CD14-positive monocyte (primary cell): ENCODE data around the gene GNLY. TPM values are rescaled to one million over a fixed set of nuclear protein-coding genes. Genes with fewer than 3 reads are reported as not detected.
A peak's percentile ranks its signal among the peaks of the same experiment; 100 is the strongest.

Experiments
- DNase-seq, 3 donors: peaks; one replicate each; pipeline ENCODE4 v3.0.0-alpha.2; 2011 to 2022
- H2AFZ ChIP-seq: 2 replicates; pipeline ENCODE4 v1.6.0; 2012; ENCODE audit warnings: mild to moderate bottlenecking, low read depth, low read length, inconsistent platforms; ENCODE audit not compliant: insufficient read depth, poor library complexity, severe bottlenecking
- H3K27ac ChIP-seq, 2 donors: 1 replicate in 1 of 2; 2 replicates in 1 of 2; pipeline ENCODE4 v1.5.1; 2012 to 2013; ENCODE audit warnings: low read length in 2 of 2, control low read depth in 1 of 2, inconsistent platforms in 1 of 2, low read depth in 1 of 2, mild to moderate bottlenecking in 1 of 2
- H3K27me3 ChIP-seq, 2 donors: one replicate each; pipeline versions ENCODE4 v1.6.0 to v1.6.1; 2011 to 2013; ENCODE audit warnings: low read length in 2 of 2; ENCODE audit not compliant: control insufficient read depth in 2 of 2, insufficient read depth in 2 of 2
- H3K36me3 ChIP-seq, 2 donors: replicated peaks in 1 of 2; 1 replicate in 1 of 2; 2 replicates in 1 of 2; pipeline versions ENCODE4 v1.5.1 to v1.6.1; 2012 to 2013; ENCODE audit warnings: low read length in 2 of 2, control low read depth in 1 of 2, inconsistent platforms in 1 of 2, mild to moderate bottlenecking in 1 of 2; ENCODE audit not compliant: insufficient read depth in 2 of 2, control insufficient read depth in 1 of 2
- H3K4me1 ChIP-seq, 2 donors: 1 replicate in 1 of 2; 2 replicates in 1 of 2; pipeline versions ENCODE4 v1.5.1 to v1.6.1; 2012 to 2013; ENCODE audit warnings: low read length in 2 of 2, control low read depth in 1 of 2, inconsistent platforms in 1 of 2, mild to moderate bottlenecking in 1 of 2, moderate library complexity in 1 of 2; ENCODE audit not compliant: insufficient read depth in 2 of 2, control insufficient read depth in 1 of 2
- H3K4me2 ChIP-seq: replicated peaks from 2 replicates; pipeline ENCODE3; 2012; ENCODE audit warnings: low read length, moderate library complexity, mild to moderate bottlenecking; ENCODE audit not compliant: poor library complexity, severe bottlenecking; ENCODE audit errors: extremely low read depth
- H3K4me3 ChIP-seq, 3 experiments: fragments of 200-600 bp in 1 of 3; sonication (generic) in 1 of 3; replicated peaks in 1 of 3; 1 replicate in 2 of 3; 2 replicates in 1 of 3; pipeline ENCODE4 v1.5.1; 2011 to 2013; ENCODE audit warnings: low read length in 3 of 3, mild to moderate bottlenecking in 3 of 3, control low read depth in 2 of 3, low read depth in 2 of 3, inconsistent platforms in 1 of 3, moderate library complexity in 1 of 3
- H3K79me2 ChIP-seq: 2 replicates; pipeline ENCODE4 v1.6.0; 2012; ENCODE audit warnings: mild to moderate bottlenecking, control low read depth, inconsistent platforms, low read length, moderate library complexity; ENCODE audit not compliant: insufficient read depth
- H3K9ac ChIP-seq: 2 replicates; pipeline ENCODE4 v1.6.0; 2017; ENCODE audit warnings: low read length, mild to moderate bottlenecking; ENCODE audit not compliant: insufficient read depth, poor library complexity, severe bottlenecking
- H3K9me3 ChIP-seq, 2 donors: replicated peaks in 1 of 2; 1 replicate in 1 of 2; 2 replicates in 1 of 2; pipeline versions ENCODE4 v1.5.1 to v1.6.1; 2012 to 2013; ENCODE audit warnings: low read length in 2 of 2, control low read depth in 1 of 2; ENCODE audit not compliant: control insufficient read depth in 1 of 2, insufficient read depth in 1 of 2
- H4K20me1 ChIP-seq: 2 replicates; pipeline ENCODE4 v1.6.0; 2012; ENCODE audit warnings: mild to moderate bottlenecking, low read length, control low read depth, moderate library complexity; ENCODE audit not compliant: insufficient read depth
- H3K27ac Mint-ChIP-seq, 7 donors: one replicate each; pipeline ENCODE4 v1.8.0; 2020; ENCODE audit warnings: mild to moderate bottlenecking in 7 of 7, mixed read lengths in 7 of 7, moderate library complexity in 6 of 7, inconsistent platforms in 2 of 7
- H3K27me3 Mint-ChIP-seq, 3 donors: one replicate each; pipeline ENCODE4 v1.8.0; 2021 to 2022; ENCODE audit warnings: low read depth in 3 of 3, mild to moderate bottlenecking in 3 of 3, mixed read lengths in 3 of 3, moderate library complexity in 3 of 3, inconsistent platforms in 1 of 3
- H3K36me3 Mint-ChIP-seq, 2 donors: one replicate each; pipeline ENCODE4 v1.8.0; 2020; ENCODE audit warnings: mixed read lengths in 2 of 2, inconsistent platforms in 1 of 2, mild to moderate bottlenecking in 1 of 2
- H3K4me1 Mint-ChIP-seq: one replicate; pipeline ENCODE4 v1.8.0; 2020; ENCODE audit warnings: mild to moderate bottlenecking, mixed read lengths
- H3K4me3 Mint-ChIP-seq, 2 donors: one replicate each; pipeline ENCODE4 v1.8.0; 2020; ENCODE audit warnings: mild to moderate bottlenecking in 2 of 2, mixed read lengths in 2 of 2, moderate library complexity in 1 of 2
- H3K9me3 Mint-ChIP-seq, 7 donors: one replicate each; pipeline ENCODE4 v1.8.0; 2020 to 2022; ENCODE audit warnings: mixed read lengths in 7 of 7, mild to moderate bottlenecking in 6 of 7, moderate library complexity in 6 of 7, inconsistent platforms in 2 of 7
- CTCF ChIP-seq: fragments of 200-600 bp; IDR thresholded peaks from one replicate; pipeline ENCODE4 v1.8.0; 2022; ENCODE audit warnings: antibody characterized with exemption, mild to moderate bottlenecking
- WGBS: methylation state at CpG from one replicate; pipeline ENCODE4 v1.1.5; 2013; ENCODE audit warnings: missing lambda C conversion rate; ENCODE audit not compliant: insufficient coverage; 5-methylcytosine and 5-hydroxymethylcytosine counted together
- intact Hi-C, 2 donors: fragments of 100-400 bp; cut with micrococcal nuclease; formaldehyde crosslinking; loops; one replicate each; pipeline versions ENCODE4 v1.15.0 to v1.15.1; 2023
- polyA plus RNA-seq, 3 donors: library from polyadenylated mRNA; depleted of rRNA in 1 of 3; unstranded in 2 of 3; stranded (reverse) in 1 of 3; fragments of 300-500 nt in 2 of 3; fragments of >200 nt in 1 of 3; fragmentation: Illumina TruSeq in 2 of 3; gene quantifications; 1 replicate in 2 of 3; 2 replicates in 1 of 3; pipeline ENCODE4 v1.2.3, GENCODE V29; 2012 to 2021

GNLY gene
- polyA plus RNA-seq, 3 donors = 4.6 to 13.2 (median 11.1) TPM

GRCh38 chr2:85697716-85698115, 3.6 kb downstream of the GNLY start:
- Histone ChIP-seq H3K9ac (peak overlapping the region; percentile 62), H3K79me2 (peaks cover 12% of the 10 kb centered on the region), H3K27me3 (no peaks in the 10 kb centered on the region), H3K36me3 (no peaks in the 10 kb centered on the region), H3K4me2 (peak overlapping the region; percentile 75), H3K9me3 (no peaks in the 10 kb centered on the region), H4K20me1 (no peaks in the 10 kb centered on the region), H2AFZ (peak overlapping the region; percentile 63), H3K27ac (peak overlapping the region; percentile 91 to 93), H3K4me1 (peaks cover 95 to 100% of the 10 kb centered on the region in 2 donors), H3K4me3 (peak overlapping the region in 1 of 3 experiments; percentile 67)
- TF ChIP-seq CTCF = no peak
- intact Hi-C loops = no loop called here
- Mint-ChIP-seq H3K27ac (peak overlapping the region in 6 of 7 donors; percentile 84 to 98 (median 95)), H3K9me3 (peaks cover 0 to 4% (median 0%) of the 10 kb centered on the region in 7 donors), H3K4me3 (peak overlapping the region; percentile 39 to 48), H3K36me3 (peaks cover 5 to 7% of the 10 kb centered on the region in 2 donors), H3K27me3 (peaks cover 0 to 7% (median 2%) of the 10 kb centered on the region in 3 donors), H3K4me1 (peaks cover 80% of the 10 kb centered on the region)
- no peak for DNase-seq
- WGBS = 63% methylated on average over 1 of the region's 2 CpGs

DNA sequence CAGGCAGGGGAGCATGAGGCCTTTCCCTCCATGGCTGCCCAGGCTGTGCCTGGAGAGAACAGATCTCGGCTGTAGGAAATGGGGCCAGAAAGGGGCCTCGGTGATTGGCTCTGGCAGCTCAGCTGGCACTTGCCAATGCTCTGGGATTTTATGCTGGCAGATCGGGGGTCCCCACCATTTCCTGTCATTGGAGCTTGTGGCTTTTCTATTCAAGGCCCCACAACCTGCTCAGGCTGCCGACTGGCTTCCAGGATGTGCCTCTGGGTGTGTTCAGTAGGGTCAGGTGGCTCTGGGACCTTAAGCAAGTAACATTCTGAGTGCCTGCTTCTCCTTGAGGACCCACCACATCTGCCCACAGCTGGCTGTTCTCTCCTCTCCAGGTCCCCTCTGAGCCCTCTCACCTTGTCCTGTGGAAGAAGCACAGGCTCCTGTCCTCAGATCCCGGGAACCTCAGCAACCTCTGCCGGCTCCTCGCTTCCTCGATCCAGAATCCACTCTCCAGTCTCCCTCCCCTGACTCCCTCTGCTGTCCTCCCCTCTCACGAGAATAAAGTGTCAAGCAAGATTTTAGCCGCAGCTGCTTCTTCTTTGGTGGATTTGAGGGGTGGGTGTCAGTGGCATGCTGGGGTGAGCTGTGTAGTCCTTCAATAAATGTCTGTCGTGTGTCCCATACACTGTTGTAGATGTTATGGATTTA, 4.2 kb downstream of the GNLY start:
- peak overlapping the region; percentile 91 to 93 for H3K27ac ChIP-seq
- 10% methylated on average over 3 of the region's 11 CpGs for WGBS
- intact Hi-C loops = no loop called here
- peaks cover 5% of the 10 kb centered on the region in 2 donors for H3K36me3 Mint-ChIP-seq
- peak overlapping the region in 2 of 3 experiments; percentile 4 to 67 for H3K4me3 ChIP-seq
- TF ChIP-seq CTCF = no peak
- peak overlapping the region in 6 of 7 donors; percentile 93 to 98 (median 95) for H3K27ac Mint-ChIP-seq
- peaks cover 0 to 2% (median 1%) of the 10 kb centered on the region in 3 donors for H3K27me3 Mint-ChIP-seq
- no peaks in the 10 kb centered on the region for H3K9me3 ChIP-seq
- DNase-seq = no peak
- H2AFZ ChIP-seq = peak overlapping the region; percentile 63
- H3K36me3 ChIP-seq = no peaks in the 10 kb centered on the region
- H4K20me1 ChIP-seq = no peaks in the 10 kb centered on the region
- H3K4me3 Mint-ChIP-seq = peak overlapping the region; percentile 66 to 78
- H3K9me3 Mint-ChIP-seq = peaks cover 0 to 4% (median 0%) of the 10 kb centered on the region in 7 donors
- no peaks in the 10 kb centered on the region for H3K27me3 ChIP-seq
- H3K9ac ChIP-seq = peak overlapping the region; percentile 62
- H3K4me1 Mint-ChIP-seq = peaks cover 85% of the 10 kb centered on the region
- H3K79me2 ChIP-seq = peaks cover 12% of the 10 kb centered on the region
- H3K4me1 ChIP-seq = peaks cover 99 to 100% of the 10 kb centered on the region in 2 donors
- H3K4me2 ChIP-seq = peak overlapping the region; percentile 75
